Measurements from ENCODE around the gene CSNK1G2.

CSNK1G2 gene

GRCh38 chr19:1904860-1905109 lies 36.2 kb upstream of the CSNK1G2 start:
- POLR2A ChIA-PET: interaction anchor here (1.2 to 1.9 kb wide), 2 partner anchors 9 to 29 kb away, joined by 4 to 8 read pairs; no protein-coding TSS in a partner anchor
- no peak for DNase-seq (ENCODE audit: extremely low spot score)
- CTCF ChIA-PET: interaction anchor here (0.6 to 1.2 kb wide), 3 partner anchors 39 to 79 kb away, joined by 4 to 5 read pairs (median 4); no protein-coding TSS in a partner anchor
- TF ChIP-seq PKNOX1 (IDR thresholded peaks at IDR 0.05): no peak
- no peak for TF ChIP-seq SUZ12 (IDR thresholded peaks at IDR 0.05)

- ChIA-PET CTCF (interaction anchor here (1.0 to 1.2 kb wide), 2 partner anchors 40 to 79 kb away, joined by 4 read pairs; no protein-coding TSS in a partner anchor), POLR2A (interaction anchor here (0.7 to 1.9 kb wide), 9 partner anchors 8 to 29 kb away, joined by 3 to 9 read pairs (median 4); partner anchors contain the start of gene ABHD17A)
- TF ChIP-seq FOXA1 (IDR thresholded peaks at IDR 0.05): no peak
- TF ChIP-seq ARNT (IDR thresholded peaks at IDR 0.05): no peak
- no peak for TF ChIP-seq PKNOX1 (IDR thresholded peaks at IDR 0.05)
- no peak for TF ChIP-seq NFRKB (IDR thresholded peaks at IDR 0.05)
- no peak for TF ChIP-seq FOXM1 (IDR thresholded peaks at IDR 0.05; ENCODE audit: borderline replicate concordance)
- peak; percentile 8; the same call in 1 of the 2 replicates for TF ChIP-seq L3MBTL2 (conservative IDR thresholded peaks at IDR 0.05)
- peak; percentile 64; the same call in 1 of the 2 replicates for TF ChIP-seq HDGF (IDR thresholded peaks at IDR 0.05; ENCODE audit: borderline replicate concordance)
- no peak for TF ChIP-seq SP1 (IDR thresholded peaks at IDR 0.05)
- no peak for TF ChIP-seq ELF4 (IDR thresholded peaks at IDR 0.05)
- no peak for TF ChIP-seq TARDBP (IDR thresholded peaks at IDR 0.05)
- DNase-seq (ENCODE audit: extremely low spot score): peak; percentile 97
These were observed 35.7 kb upstream of the CSNK1G2 start, which contains the start of the genes ADAT3 and SCAMP4 for GRCh38 chr19:1905110-1905862. TSS of gene ADAT3 (plus strand) at chr19:1905399. CDS start at chr19:1912048, 6,649 bp downstream. TSS of gene SCAMP4 (plus strand) at chr19:1905399. CDS start at chr19:1915020, 9,621 bp downstream.

GRCh38 chr19:1905863-1906375 lies 35.1 kb upstream of the CSNK1G2 start:
- CTCF ChIA-PET: no interaction called here
- TF ChIP-seq PKNOX1 (IDR thresholded peaks at IDR 0.05): no peak
- TF ChIP-seq TARDBP (IDR thresholded peaks at IDR 0.05): no peak
- no peak for TF ChIP-seq HDGF (IDR thresholded peaks at IDR 0.05; ENCODE audit: borderline replicate concordance)
- no peak for TF ChIP-seq NFRKB (IDR thresholded peaks at IDR 0.05)
- TF ChIP-seq ELF4 (IDR thresholded peaks at IDR 0.05): no peak
- no peak for TF ChIP-seq SUZ12 (IDR thresholded peaks at IDR 0.05)
- TF ChIP-seq ZNF384 (IDR thresholded peaks at IDR 0.05): no peak
- no peak for TF ChIP-seq SP1 (IDR thresholded peaks at IDR 0.05)
- no peak for TF ChIP-seq ARNT (IDR thresholded peaks at IDR 0.05)
- TF ChIP-seq BHLHE40 (IDR thresholded peaks at IDR 0.05; ENCODE audit: borderline replicate concordance): no peak
- TF ChIP-seq CTBP1 (IDR thresholded peaks at IDR 0.05; ENCODE audit: borderline replicate concordance): no peak
- TF ChIP-seq FOXM1 (IDR thresholded peaks at IDR 0.05; ENCODE audit: borderline replicate concordance): no peak
- no peak; the same call in 1 of the 2 replicates for TF ChIP-seq L3MBTL2 (conservative IDR thresholded peaks at IDR 0.05)
- TF ChIP-seq FOXA1 (IDR thresholded peaks at IDR 0.05): no peak
- no peak for TF ChIP-seq LEF1 (IDR thresholded peaks at IDR 0.05; ENCODE audit: borderline replicate concordance)
- no peak for TF ChIP-seq FOXK2 (IDR thresholded peaks at IDR 0.05)
- POLR2A ChIA-PET: interaction anchor here (0.7 to 1.9 kb wide), 8 partner anchors 8 to 30 kb away, joined by 3 to 9 read pairs (median 4); partner anchors contain the start of gene ABHD17A
- DNase-seq (ENCODE audit: extremely low spot score): no peak

- DNase-seq (ENCODE audit: extremely low spot score): no peak
- POLR2A ChIA-PET: interaction anchor here (1.4 kb wide), 1 partner anchor 12 kb away, joined by 3 read pairs; no protein-coding TSS in a partner anchor
- CTCF ChIA-PET: no interaction called here
- TF ChIP-seq FOXA1 (IDR thresholded peaks at IDR 0.05) (no peak), L3MBTL2 (conservative IDR thresholded peaks at IDR 0.05) (no peak), SUZ12 (IDR thresholded peaks at IDR 0.05) (no peak), SP1 (IDR thresholded peaks at IDR 0.05) (no peak), LEF1 (IDR thresholded peaks at IDR 0.05; ENCODE audit: borderline replicate concordance) (no peak)
These were observed 33.9 kb upstream of the CSNK1G2 start for GRCh38 chr19:1906985-1907562.

GRCh38 chr19:1907563-1908363 lies 33.2 kb upstream of the CSNK1G2 start:
- TF ChIP-seq CTBP1 (IDR thresholded peaks at IDR 0.05; ENCODE audit: borderline replicate concordance) (no peak), BHLHE40 (IDR thresholded peaks at IDR 0.05; ENCODE audit: borderline replicate concordance) (no peak), ELF4 (IDR thresholded peaks at IDR 0.05) (no peak), SUZ12 (IDR thresholded peaks at IDR 0.05) (no peak), PKNOX1 (IDR thresholded peaks at IDR 0.05) (no peak), LEF1 (IDR thresholded peaks at IDR 0.05; ENCODE audit: borderline replicate concordance) (no peak), TARDBP (IDR thresholded peaks at IDR 0.05) (no peak)
- ChIA-PET CTCF (no interaction called here), POLR2A (interaction anchor here (1.4 kb wide), 1 partner anchor 11 kb away, joined by 3 read pairs; no protein-coding TSS in a partner anchor)
- DNase-seq (ENCODE audit: extremely low spot score): no peak
